ENCODE results near the gene AKT1S1. TPM values are rescaled to one million over a fixed set of nuclear protein-coding genes. Genes with fewer than 3 reads are reported as not detected.

The AKT1S1 gene
- total and polyA plus RNA-seq, 2 of the 13 experiments (the other 11 are each of a cell fraction or from before 2014, with no cell fraction given) = 13.5 to 27.8 TPM

DNA sequence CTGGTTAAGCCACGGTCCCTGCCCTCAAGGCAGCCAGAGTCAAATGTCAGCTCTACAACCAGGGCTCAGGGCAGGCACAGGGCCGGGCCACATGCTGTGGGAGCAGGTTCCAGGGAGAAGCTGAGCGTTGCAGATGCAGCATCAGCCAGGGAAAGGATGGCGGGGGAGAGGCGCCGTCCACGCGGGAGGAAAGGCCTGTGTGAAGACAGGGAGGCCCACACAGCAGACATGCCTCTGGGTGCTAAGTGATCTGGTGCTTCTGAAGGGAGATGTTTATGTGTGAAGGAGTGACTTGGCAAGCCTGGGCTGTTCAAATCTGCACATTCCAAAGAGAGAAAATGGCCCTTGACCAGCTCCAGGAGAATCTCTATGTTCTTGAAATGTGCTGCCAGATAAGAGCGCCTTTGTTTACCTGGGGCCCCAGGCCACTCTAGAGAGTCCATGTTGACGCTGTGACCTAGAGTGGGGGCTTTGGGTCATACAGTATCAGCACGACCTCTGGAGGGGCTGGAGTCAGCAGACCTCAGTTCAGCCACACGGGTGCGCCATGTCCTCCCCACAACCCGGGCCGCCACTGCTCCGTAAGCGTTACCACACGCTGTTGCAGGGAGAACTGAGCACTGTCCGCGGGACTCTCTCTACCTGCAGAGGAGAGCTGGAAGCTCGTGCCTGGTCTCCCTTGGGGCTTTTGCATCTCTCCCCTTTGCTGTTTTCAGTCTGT, 36.0 kb upstream of the AKT1S1 start (continued):
- TF ChIP-seq CBX5 (CRISPR knock-in tag; IDR thresholded peaks at IDR 0.05; ENCODE audit: borderline replicate concordance) (no peak), ZMYM4 (CRISPR knock-in tag; IDR thresholded peaks at IDR 0.05) (peak; percentile 70), ZFAT (CRISPR knock-in tag; conservative IDR thresholded peaks at IDR 0.05) (no peak), PCBP2 (optimal IDR thresholded peaks at IDR 0.05; ENCODE audit: low read depth, low read length, poor library complexity, severe bottlenecking) (no peak), ZBTB38 (CRISPR knock-in tag; IDR thresholded peaks at IDR 0.05) (peak; percentile 99), PHB2 (IDR thresholded peaks at IDR 0.05; ENCODE audit: partially characterized antibody) (no peak), ZFX (CRISPR knock-in tag; IDR thresholded peaks at IDR 0.05; ENCODE audit: low read depth) (0 out of 2 replicates have a peak, but pooled peaks have one; percentile 6), ZNF224 (CRISPR knock-in tag; IDR thresholded peaks at IDR 0.05) (no peak)
- TF ChIP-seq, protein P1, sequence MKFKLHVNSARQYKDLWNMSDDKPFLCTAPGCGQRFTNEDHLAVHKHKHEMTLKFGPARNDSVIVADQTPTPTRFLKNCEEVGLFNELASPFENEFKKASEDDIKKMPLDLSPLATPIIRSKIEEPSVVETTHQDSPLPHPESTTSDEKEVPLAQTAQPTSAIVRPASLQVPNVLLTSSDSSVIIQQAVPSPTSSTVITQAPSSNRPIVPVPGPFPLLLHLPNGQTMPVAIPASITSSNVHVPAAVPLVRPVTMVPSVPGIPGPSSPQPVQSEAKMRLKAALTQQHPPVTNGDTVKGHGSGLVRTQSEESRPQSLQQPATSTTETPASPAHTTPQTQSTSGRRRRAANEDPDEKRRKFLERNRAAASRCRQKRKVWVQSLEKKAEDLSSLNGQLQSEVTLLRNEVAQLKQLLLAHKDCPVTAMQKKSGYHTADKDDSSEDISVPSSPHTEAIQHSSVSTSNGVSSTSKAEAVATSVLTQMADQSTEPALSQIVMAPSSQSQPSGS (CRISPR knock-in tag; IDR thresholded peaks at IDR 0.05) = no peak
- TF ChIP-seq, protein P2, sequence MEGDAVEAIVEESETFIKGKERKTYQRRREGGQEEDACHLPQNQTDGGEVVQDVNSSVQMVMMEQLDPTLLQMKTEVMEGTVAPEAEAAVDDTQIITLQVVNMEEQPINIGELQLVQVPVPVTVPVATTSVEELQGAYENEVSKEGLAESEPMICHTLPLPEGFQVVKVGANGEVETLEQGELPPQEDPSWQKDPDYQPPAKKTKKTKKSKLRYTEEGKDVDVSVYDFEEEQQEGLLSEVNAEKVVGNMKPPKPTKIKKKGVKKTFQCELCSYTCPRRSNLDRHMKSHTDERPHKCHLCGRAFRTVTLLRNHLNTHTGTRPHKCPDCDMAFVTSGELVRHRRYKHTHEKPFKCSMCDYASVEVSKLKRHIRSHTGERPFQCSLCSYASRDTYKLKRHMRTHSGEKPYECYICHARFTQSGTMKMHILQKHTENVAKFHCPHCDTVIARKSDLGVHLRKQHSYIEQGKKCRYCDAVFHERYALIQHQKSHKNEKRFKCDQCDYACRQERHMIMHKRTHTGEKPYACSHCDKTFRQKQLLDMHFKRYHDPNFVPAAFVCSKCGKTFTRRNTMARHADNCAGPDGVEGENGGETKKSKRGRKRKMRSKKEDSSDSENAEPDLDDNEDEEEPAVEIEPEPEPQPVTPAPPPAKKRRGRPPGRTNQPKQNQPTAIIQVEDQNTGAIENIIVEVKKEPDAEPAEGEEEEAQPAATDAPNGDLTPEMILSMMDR (CRISPR knock-in tag; IDR thresholded peaks at IDR 0.05) = peak; percentile 61
- TF ChIP-seq, protein P3, sequence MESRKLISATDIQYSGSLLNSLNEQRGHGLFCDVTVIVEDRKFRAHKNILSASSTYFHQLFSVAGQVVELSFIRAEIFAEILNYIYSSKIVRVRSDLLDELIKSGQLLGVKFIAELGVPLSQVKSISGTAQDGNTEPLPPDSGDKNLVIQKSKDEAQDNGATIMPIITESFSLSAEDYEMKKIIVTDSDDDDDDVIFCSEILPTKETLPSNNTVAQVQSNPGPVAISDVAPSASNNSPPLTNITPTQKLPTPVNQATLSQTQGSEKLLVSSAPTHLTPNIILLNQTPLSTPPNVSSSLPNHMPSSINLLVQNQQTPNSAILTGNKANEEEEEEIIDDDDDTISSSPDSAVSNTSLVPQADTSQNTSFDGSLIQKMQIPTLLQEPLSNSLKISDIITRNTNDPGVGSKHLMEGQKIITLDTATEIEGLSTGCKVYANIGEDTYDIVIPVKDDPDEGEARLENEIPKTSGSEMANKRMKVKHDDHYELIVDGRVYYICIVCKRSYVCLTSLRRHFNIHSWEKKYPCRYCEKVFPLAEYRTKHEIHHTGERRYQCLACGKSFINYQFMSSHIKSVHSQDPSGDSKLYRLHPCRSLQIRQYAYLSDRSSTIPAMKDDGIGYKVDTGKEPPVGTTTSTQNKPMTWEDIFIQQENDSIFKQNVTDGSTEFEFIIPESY (CRISPR knock-in tag; IDR thresholded peaks at IDR 0.05) = peak; percentile 100
- TF ChIP-seq, protein P4, sequence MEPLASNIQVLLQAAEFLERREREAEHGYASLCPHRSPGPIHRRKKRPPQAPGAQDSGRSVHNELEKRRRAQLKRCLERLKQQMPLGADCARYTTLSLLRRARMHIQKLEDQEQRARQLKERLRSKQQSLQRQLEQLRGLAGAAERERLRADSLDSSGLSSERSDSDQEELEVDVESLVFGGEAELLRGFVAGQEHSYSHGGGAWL (CRISPR knock-in tag; IDR thresholded peaks at IDR 0.05) = no peak
- TF ChIP-seq, protein P5, sequence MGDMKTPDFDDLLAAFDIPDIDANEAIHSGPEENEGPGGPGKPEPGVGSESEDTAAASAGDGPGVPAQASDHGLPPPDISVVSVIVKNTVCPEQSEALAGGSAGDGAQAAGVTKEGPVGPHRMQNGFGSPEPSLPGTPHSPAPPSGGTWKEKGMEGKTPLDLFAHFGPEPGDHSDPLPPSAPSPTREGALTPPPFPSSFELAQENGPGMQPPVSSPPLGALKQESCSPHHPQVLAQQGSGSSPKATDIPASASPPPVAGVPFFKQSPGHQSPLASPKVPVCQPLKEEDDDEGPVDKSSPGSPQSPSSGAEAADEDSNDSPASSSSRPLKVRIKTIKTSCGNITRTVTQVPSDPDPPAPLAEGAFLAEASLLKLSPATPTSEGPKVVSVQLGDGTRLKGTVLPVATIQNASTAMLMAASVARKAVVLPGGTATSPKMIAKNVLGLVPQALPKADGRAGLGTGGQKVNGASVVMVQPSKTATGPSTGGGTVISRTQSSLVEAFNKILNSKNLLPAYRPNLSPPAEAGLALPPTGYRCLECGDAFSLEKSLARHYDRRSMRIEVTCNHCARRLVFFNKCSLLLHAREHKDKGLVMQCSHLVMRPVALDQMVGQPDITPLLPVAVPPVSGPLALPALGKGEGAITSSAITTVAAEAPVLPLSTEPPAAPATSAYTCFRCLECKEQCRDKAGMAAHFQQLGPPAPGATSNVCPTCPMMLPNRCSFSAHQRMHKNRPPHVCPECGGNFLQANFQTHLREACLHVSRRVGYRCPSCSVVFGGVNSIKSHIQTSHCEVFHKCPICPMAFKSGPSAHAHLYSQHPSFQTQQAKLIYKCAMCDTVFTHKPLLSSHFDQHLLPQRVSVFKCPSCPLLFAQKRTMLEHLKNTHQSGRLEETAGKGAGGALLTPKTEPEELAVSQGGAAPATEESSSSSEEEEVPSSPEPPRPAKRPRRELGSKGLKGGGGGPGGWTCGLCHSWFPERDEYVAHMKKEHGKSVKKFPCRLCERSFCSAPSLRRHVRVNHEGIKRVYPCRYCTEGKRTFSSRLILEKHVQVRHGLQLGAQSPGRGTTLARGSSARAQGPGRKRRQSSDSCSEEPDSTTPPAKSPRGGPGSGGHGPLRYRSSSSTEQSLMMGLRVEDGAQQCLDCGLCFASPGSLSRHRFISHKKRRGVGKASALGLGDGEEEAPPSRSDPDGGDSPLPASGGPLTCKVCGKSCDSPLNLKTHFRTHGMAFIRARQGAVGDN (CRISPR knock-in tag; IDR thresholded peaks at IDR 0.05) = peak; percentile 50
- TF ChIP-seq, protein P6, sequence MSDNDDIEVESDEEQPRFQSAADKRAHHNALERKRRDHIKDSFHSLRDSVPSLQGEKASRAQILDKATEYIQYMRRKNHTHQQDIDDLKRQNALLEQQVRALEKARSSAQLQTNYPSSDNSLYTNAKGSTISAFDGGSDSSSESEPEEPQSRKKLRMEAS (IDR thresholded peaks at IDR 0.05) = 0 out of 2 replicates have a peak, but pooled peaks have one; percentile 5
- TF ChIP-seq, protein P7, sequence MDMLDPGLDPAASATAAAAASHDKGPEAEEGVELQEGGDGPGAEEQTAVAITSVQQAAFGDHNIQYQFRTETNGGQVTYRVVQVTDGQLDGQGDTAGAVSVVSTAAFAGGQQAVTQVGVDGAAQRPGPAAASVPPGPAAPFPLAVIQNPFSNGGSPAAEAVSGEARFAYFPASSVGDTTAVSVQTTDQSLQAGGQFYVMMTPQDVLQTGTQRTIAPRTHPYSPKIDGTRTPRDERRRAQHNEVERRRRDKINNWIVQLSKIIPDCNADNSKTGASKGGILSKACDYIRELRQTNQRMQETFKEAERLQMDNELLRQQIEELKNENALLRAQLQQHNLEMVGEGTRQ (IDR thresholded peaks at IDR 0.05; ENCODE audit: low read depth, low read length) = no peak
- TF ChIP-seq, protein P7 (CRISPR knock-in tag; IDR thresholded peaks at IDR 0.05; ENCODE audit: borderline replicate concordance) = no peak
